HG03442 (cell line): Measurements from ENCODE around the gene RELCH.
"Not testable (repeated sequence)": the region's sequence is repeated elsewhere in the genome, so short reads cannot be mapped to it uniquely, and the experiment has no call there.

ENCODE experiments used
- ATAC-seq: cut with Tn5 transposase; IDR thresholded peaks from one replicate; pipeline ENCODE4 v1.9.1; 2021; ENCODE audit warnings: mild to moderate bottlenecking, moderate library complexity; ENCODE audit not compliant: unreplicated experiment

Gene RELCH

GRCh38 chr18:62186774-62187542 lies at the start of gene RELCH, which contains the start of gene PIGN:
TSS of gene RELCH (plus strand) at chr18:62187255. CDS start at chr18:62187506, 251 bp downstream.
TSS of gene PIGN (minus strand) at chr18:62187056. CDS start at chr18:62161353, 25,703 bp downstream.
- peak; percentile 90 for ATAC-seq

- no peak for ATAC-seq
Measured at GRCh38 chr18:62138461-62139235, 48.4 kb upstream of the RELCH start.

- ATAC-seq: no peak
Measured at GRCh38 chr18:62140259-62140658, 46.8 kb upstream of the RELCH start.

- ATAC-seq: no peak
Measured at GRCh38 chr18:62144338-62144737, 42.7 kb upstream of the RELCH start.

- no peak for ATAC-seq
Measured at GRCh38 chr18:62151068-62151771, 35.8 kb upstream of the RELCH start.

- ATAC-seq: peak; percentile 76
Measured at GRCh38 chr18:62152844-62153243, 34.2 kb upstream of the RELCH start.

- no peak for ATAC-seq
Measured at GRCh38 chr18:62157843-62158242, 29.2 kb upstream of the RELCH start.

- ATAC-seq: no peak
Measured at GRCh38 chr18:62164310-62164709, 22.7 kb upstream of the RELCH start.

- ATAC-seq: no peak
Measured at GRCh38 chr18:62164855-62165487, 22.1 kb upstream of the RELCH start.

GRCh38 chr18:62165583-62165982 lies 21.5 kb upstream of the RELCH start:
- ATAC-seq: no peak

- not testable (repeated sequence) for ATAC-seq
Measured at GRCh38 chr18:62166524-62166923, 20.5 kb upstream of the RELCH start.

GRCh38 chr18:62170857-62171256 lies 16.2 kb upstream of the RELCH start:
- ATAC-seq: no peak

- no peak for ATAC-seq
Measured at GRCh38 chr18:62172298-62172697, 14.8 kb upstream of the RELCH start.

GRCh38 chr18:62175521-62175920 lies 11.5 kb upstream of the RELCH start:
- no peak for ATAC-seq

- no peak for ATAC-seq
Measured at GRCh38 chr18:62177271-62177670, 9.8 kb upstream of the RELCH start.

GRCh38 chr18:62179213-62179612 lies 7.8 kb upstream of the RELCH start:
- no peak for ATAC-seq

- ATAC-seq: no peak
Measured at GRCh38 chr18:62182220-62182619, 4.8 kb upstream of the RELCH start.

- ATAC-seq: no peak
Measured at GRCh38 chr18:62183578-62184195, 3.4 kb upstream of the RELCH start.

- ATAC-seq: no peak
Measured at GRCh38 chr18:62186499-62186773, 619 bp upstream of the RELCH start.

GRCh38 chr18:62187543-62188510 lies 772 bp downstream of the RELCH start:
- no peak for ATAC-seq
